ENCODE data around the gene GRM3. TPM values are rescaled to one million over a fixed set of nuclear protein-coding genes. Genes with fewer than 3 reads are reported as not detected.

GRM3 gene
- total RNA-seq, 2 donors from 2014 or later = not detected

GRCh38 chr7:86911659-86912058, 267.9 kb downstream of the GRM3 start:
- no peak for TF ChIP-seq CTCF (IDR thresholded peaks at IDR 0.05)

GRCh38 chr7:86913709-86914108, 270.0 kb downstream of the GRM3 start:
- H3K27ac ChIP-seq = no peak overlapping the region
- H3K9me3 ChIP-seq = no peaks in the 10 kb centered on the region
- H3K36me3 ChIP-seq = no peaks in the 10 kb centered on the region
- no peaks in the 10 kb centered on the region for H3K27me3 ChIP-seq
- DNase-seq (ENCODE audit: low spot score) = no peak
- no peak overlapping the region for H3K4me3 ChIP-seq
- H3K4me1 ChIP-seq = no peaks in the 10 kb centered on the region
- no peak for TF ChIP-seq CTCF (IDR thresholded peaks at IDR 0.05)

More at GRCh38 chr7:86911659-86912058, 267.9 kb downstream of the GRM3 start:
- Histone ChIP-seq H3K4me3 (no peak overlapping the region), H3K27me3 (no peaks in the 10 kb centered on the region), H3K36me3 (no peaks in the 10 kb centered on the region), H3K27ac (no peak overlapping the region), H3K9me3 (no peaks in the 10 kb centered on the region), H3K4me1 (no peaks in the 10 kb centered on the region)
- DNase-seq (ENCODE audit: low spot score) = no peak

Data from right atrium auricular region (tissue), 2 donors.